Measurements from ENCODE around the gene NEK1. TPM values are rescaled to one million over a fixed set of nuclear protein-coding genes. Genes with fewer than 3 reads are reported as not detected.

NEK1 gene
- total and polyA plus RNA-seq, 2 of the 8 experiments (the other 6 are each of a cell fraction or from before 2014, with no cell fraction given) = 3.9 to 11.7 TPM

DNA sequence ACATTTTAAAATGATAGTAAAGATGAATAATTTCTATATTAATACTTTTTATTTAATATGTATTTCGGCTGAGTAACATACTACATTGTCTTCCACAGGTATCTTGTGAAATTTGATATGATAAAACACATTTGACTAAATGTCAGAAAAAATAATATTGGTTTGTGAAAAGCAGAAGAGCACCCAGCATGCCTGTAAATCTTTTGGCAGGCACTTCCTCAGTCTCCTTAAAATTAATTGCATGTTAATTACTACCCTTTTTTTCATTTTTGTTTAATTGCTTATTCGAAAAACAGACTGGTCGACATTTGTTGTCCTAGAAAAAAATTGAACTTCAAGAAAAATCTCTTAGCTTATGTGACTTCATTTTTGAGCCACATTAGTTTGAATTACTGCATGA is 48.5 kb upstream of the NEK1 start:
- H2BK12ac ChIP-seq (ENCODE audit: low read depth, low read length) = no peak overlapping the region
- no peak overlapping the region for H4K8ac ChIP-seq (ENCODE audit: extremely low read depth, insufficient read depth, low read length)
- no peak overlapping the region; a peak in 1 of 7 replicates for H3K9ac ChIP-seq (replicated peaks in 1 of 4; ENCODE audit: extremely low read depth in 1 of 4, low read depth in 3 of 4, low read length in 3 of 4)
- H3K9me3 ChIP-seq (ENCODE audit: insufficient read depth in 2 of 2, low read depth in 1 of 2, low read length in 1 of 2) = no peaks in the 10 kb centered on the region
- no peak overlapping the region for H3K18ac ChIP-seq (ENCODE audit: extremely low read depth, low read length)
- H4K91ac ChIP-seq (replicated peaks; ENCODE audit: insufficient read length, low read length) = no peak overlapping the region
- H2BK5ac ChIP-seq (ENCODE audit: low read depth, low read length) = no peak overlapping the region
- ChIA-PET POLR2A (ENCODE audit: partially characterized antibody) (interaction anchor here (1.8 kb wide), 1 partner anchor 70 kb away, joined by 4 read pairs; no protein-coding TSS in a partner anchor), CTCF (ENCODE audit: partially characterized antibody) (interaction anchor here (2.2 to 2.3 kb wide), 2 partner anchors 41 to 48 kb away, joined by 6 to 8 read pairs; partner anchors contain the start of genes CLCN3 and NEK1)
- H3K4me1 ChIP-seq (replicated peaks in 1 of 4; ENCODE audit: control insufficient read depth in 3 of 4, insufficient read depth in 4 of 4, low read length in 3 of 4) = peaks cover 0 to 2% (median 2%) of the 10 kb centered on the region in 4 experiments; a peak in 3 of 7 replicates
- H3K56ac ChIP-seq (replicated peaks; ENCODE audit: insufficient read length, low read depth, low read length) = no peak overlapping the region
- no peaks in the 10 kb centered on the region for H3K36me3 ChIP-seq (ENCODE audit: control insufficient read depth in 2 of 4, insufficient read depth in 4 of 4, low read length in 3 of 4)
- H3K23me2 ChIP-seq (ENCODE audit: low read depth, low read length) = no peaks in the 10 kb centered on the region
- H3K27ac ChIP-seq (ENCODE audit: low read depth, low read length) = peak overlapping the region; percentile 67; the same call in 1 of the 2 replicates
- no peak overlapping the region for H3K4ac ChIP-seq (replicated peaks; ENCODE audit: insufficient read length, low read depth, low read length)
- H4K20me1 ChIP-seq (replicated peaks in 1 of 2; ENCODE audit: control insufficient read depth in 1 of 2, insufficient read depth in 2 of 2, low read length in 2 of 2) = no peaks in the 10 kb centered on the region
- H4K5ac ChIP-seq (ENCODE audit: insufficient read length, low read depth, low read length) = no peak overlapping the region
- no peak for FAIRE-seq
- no peak for DNase-seq (ENCODE audit: low read depth in 1 of 2, low spot score in 2 of 2)
- WGBS, 2 experiments (ENCODE audit: extremely low coverage in 1 of 2, insufficient coverage in 1 of 2, insufficient read length in 1 of 2, insufficient replicate concordance in 2 of 2, low coverage in 1 of 2, low lambda C conversion rate in 2 of 2, missing lambda C conversion rate in 1 of 2) = 81% methylated on average over 3 of the region's 3 CpGs; no CpG with 5 or more reads in 1 of the 2 experiments
- peak overlapping the region; percentile 67 to 70 for H3K4me2 ChIP-seq (ENCODE audit: insufficient read depth in 1 of 2, low read depth in 2 of 2, low read length in 2 of 2)
- no peak overlapping the region for H2AFZ ChIP-seq (ENCODE audit: low read length)
- no peak overlapping the region for H2BK120ac ChIP-seq (replicated peaks; ENCODE audit: low read depth, low read length)
- peak overlapping the region in 1 of 4 experiments; percentile 56; a peak in 4 of 8 replicates for H3K4me3 ChIP-seq (ENCODE audit: extremely low read depth in 1 of 4, insufficient read depth in 2 of 4, low read depth in 3 of 4, low read length in 4 of 4)
- no peak overlapping the region for H2BK15ac ChIP-seq (ENCODE audit: low read length)
- H3K27me3 ChIP-seq (replicated peaks in 1 of 4; ENCODE audit: control insufficient read depth in 3 of 4, extremely low read depth in 1 of 4, insufficient read depth in 3 of 4, low read length in 3 of 4) = no peaks in the 10 kb centered on the region
- H2BK20ac ChIP-seq (ENCODE audit: low read length) = no peak overlapping the region
- H3K14ac ChIP-seq (ENCODE audit: insufficient read length) = no peak overlapping the region
- no peaks in the 10 kb centered on the region for H3K79me1 ChIP-seq (ENCODE audit: low read depth, low read length)
- no peak overlapping the region for H3K23ac ChIP-seq (ENCODE audit: insufficient read length)
- peaks cover 0 to 43% of the 10 kb centered on the region in 2 experiments; a peak in 2 of 4 replicates for H3K79me2 ChIP-seq (ENCODE audit: control insufficient read depth in 1 of 2, insufficient read depth in 2 of 2, low read length in 2 of 2)
- TF ChIP-seq CTBP2 (IDR thresholded peaks at IDR 0.05; ENCODE audit: borderline replicate concordance, insufficient read depth, insufficient read length, low read length) = no peak
- no peak overlapping the region for H2AK5ac ChIP-seq (ENCODE audit: low read depth, low read length)
